ENCODE data around the gene DAAM1.

DNA sequence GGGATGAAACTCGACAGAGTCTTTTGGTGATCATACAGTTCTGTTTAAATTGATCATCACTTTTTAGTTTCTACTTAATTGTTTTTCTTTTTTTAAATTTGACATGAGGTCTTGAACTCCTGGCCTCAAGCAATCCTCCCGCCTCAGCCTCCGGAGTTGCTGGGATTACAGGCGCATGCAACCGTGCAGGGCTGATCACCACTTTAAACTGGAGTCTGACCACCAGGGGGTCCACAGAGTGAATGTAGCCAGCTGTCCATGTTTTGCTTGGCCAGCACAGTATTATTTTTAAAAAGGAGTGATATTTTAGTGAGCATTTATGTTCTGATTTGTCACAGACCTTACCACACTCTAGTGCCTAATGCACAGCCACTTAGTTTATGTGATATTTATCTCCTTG lies 10.7 kb downstream of the DAAM1 start:
- TF ChIP-seq, protein P1, sequence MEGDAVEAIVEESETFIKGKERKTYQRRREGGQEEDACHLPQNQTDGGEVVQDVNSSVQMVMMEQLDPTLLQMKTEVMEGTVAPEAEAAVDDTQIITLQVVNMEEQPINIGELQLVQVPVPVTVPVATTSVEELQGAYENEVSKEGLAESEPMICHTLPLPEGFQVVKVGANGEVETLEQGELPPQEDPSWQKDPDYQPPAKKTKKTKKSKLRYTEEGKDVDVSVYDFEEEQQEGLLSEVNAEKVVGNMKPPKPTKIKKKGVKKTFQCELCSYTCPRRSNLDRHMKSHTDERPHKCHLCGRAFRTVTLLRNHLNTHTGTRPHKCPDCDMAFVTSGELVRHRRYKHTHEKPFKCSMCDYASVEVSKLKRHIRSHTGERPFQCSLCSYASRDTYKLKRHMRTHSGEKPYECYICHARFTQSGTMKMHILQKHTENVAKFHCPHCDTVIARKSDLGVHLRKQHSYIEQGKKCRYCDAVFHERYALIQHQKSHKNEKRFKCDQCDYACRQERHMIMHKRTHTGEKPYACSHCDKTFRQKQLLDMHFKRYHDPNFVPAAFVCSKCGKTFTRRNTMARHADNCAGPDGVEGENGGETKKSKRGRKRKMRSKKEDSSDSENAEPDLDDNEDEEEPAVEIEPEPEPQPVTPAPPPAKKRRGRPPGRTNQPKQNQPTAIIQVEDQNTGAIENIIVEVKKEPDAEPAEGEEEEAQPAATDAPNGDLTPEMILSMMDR (optimal IDR thresholded peaks at IDR 0.05 in 1 of 3, IDR thresholded peaks at IDR 0.05 in 1 of 3, conservative IDR thresholded peaks at IDR 0.05 in 1 of 3; ENCODE audit: extremely low read depth in 1 of 3, insufficient read depth in 2 of 3, low read length in 3 of 3), result no peak
- no peak for TF ChIP-seq EZH2 (IDR thresholded peaks at IDR 0.05; ENCODE audit: low read length)
